B cell (primary cell): ENCODE results near the gene GRIP2.

ENCODE experiments used
- EZH2 ChIP-seq: IDR thresholded peaks from 2 replicates; pipeline ENCODE4 v1.6.1; 2012; ENCODE audit warnings: borderline replicate concordance, low read depth, mild to moderate bottlenecking, moderate library complexity, low read length; ENCODE audit not compliant: insufficient read depth, poor library complexity, severe bottlenecking
- TF ChIP-seq, protein P1 (sequence below): fragments of 200-600 bp; IDR thresholded peaks from one replicate; pipeline ENCODE4 v1.8.0; 2022; ENCODE audit warnings: antibody characterized with exemption, mild to moderate bottlenecking

DNA sequence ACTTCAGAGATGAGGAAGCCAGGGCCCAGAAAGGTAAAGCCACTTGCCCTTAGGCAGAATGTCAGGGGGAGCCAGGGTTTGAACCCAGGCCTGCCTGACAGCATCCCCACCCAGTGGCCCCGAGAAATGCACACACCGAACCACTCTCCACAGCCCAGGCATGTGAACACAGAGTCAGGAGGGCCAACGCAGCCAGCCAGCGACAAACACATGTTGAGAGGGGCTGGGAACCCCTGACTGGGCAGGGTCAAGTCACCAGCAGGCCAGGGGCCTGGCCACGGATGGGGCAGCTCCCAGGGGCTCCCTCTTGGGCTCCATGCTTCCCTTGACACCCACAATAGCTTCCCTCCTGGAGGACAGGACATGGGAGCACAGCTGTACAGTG lies 5.1 kb upstream of the GRIP2 start:
- TF ChIP-seq, protein P1, sequence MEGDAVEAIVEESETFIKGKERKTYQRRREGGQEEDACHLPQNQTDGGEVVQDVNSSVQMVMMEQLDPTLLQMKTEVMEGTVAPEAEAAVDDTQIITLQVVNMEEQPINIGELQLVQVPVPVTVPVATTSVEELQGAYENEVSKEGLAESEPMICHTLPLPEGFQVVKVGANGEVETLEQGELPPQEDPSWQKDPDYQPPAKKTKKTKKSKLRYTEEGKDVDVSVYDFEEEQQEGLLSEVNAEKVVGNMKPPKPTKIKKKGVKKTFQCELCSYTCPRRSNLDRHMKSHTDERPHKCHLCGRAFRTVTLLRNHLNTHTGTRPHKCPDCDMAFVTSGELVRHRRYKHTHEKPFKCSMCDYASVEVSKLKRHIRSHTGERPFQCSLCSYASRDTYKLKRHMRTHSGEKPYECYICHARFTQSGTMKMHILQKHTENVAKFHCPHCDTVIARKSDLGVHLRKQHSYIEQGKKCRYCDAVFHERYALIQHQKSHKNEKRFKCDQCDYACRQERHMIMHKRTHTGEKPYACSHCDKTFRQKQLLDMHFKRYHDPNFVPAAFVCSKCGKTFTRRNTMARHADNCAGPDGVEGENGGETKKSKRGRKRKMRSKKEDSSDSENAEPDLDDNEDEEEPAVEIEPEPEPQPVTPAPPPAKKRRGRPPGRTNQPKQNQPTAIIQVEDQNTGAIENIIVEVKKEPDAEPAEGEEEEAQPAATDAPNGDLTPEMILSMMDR, result no peak
- no peak for TF ChIP-seq EZH2
